DND-41 (cell line): ENCODE measurements around the gene CRACR2A.

ENCODE experiments used
- CTCF ChIP-seq: IDR thresholded peaks from 2 replicates; pipeline ENCODE4 v1.5.1; 2012; ENCODE audit warnings: borderline replicate concordance, low read length, moderate library complexity, mild to moderate bottlenecking; ENCODE audit not compliant: poor library complexity, severe bottlenecking; ENCODE audit errors: extremely low read depth
- EZH2 ChIP-seq: IDR thresholded peaks from 3 replicates; pipeline ENCODE4 v1.6.1; 2012; ENCODE audit warnings: borderline replicate concordance, low read depth, mild to moderate bottlenecking, moderate library complexity, low read length, inconsistent platforms; ENCODE audit not compliant: severe bottlenecking

- TF ChIP-seq CTCF, result no peak
- TF ChIP-seq EZH2, result no peak
Observed at GRCh38 chr12:3722368-3722767, 30.5 kb downstream of the CRACR2A start.
